GM19193 (cell line): ENCODE data around the gene DEPP1.

Experiments
- POLR2A ChIP-seq: IDR thresholded peaks from 4 replicates; pipeline ENCODE4 v1.6.1; 2011; ENCODE audit not compliant: insufficient read depth, insufficient read length; ENCODE audit errors: extremely low read depth

DEPP1 gene

DNA sequence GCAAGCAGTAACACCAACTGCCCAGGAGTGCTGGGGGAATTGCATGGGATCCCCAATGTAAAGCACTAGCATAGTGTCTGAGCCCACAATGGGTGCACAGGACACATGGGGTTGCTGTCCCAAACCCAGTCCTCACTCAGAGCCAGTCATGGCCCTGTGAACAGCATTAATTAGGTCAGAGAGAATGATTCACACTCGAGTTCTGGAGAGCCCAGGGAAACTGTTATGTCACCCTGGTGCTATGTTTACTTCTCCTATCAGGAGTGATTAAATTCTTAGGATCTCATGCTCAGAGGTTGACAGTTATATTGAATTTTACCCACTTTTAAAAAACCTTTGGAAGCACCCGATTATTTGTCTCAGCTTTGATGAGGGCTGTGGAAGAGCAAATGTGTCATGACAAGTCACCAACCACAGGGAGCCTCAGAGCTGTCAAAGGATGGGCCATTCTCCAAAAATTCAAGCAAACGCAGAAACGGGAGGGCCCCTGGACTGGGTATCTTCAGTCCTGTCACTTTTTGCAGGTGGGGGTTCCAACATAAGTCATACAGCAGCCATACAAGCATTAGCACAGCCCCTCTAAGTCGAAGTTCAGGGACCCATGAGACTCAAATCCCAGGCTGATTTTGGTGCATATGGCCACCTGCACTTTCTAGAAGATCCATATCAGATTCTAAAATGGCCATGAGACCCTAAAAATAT lies 20.3 kb downstream of the DEPP1 start:
- TF ChIP-seq POLR2A, result no peak

DNA sequence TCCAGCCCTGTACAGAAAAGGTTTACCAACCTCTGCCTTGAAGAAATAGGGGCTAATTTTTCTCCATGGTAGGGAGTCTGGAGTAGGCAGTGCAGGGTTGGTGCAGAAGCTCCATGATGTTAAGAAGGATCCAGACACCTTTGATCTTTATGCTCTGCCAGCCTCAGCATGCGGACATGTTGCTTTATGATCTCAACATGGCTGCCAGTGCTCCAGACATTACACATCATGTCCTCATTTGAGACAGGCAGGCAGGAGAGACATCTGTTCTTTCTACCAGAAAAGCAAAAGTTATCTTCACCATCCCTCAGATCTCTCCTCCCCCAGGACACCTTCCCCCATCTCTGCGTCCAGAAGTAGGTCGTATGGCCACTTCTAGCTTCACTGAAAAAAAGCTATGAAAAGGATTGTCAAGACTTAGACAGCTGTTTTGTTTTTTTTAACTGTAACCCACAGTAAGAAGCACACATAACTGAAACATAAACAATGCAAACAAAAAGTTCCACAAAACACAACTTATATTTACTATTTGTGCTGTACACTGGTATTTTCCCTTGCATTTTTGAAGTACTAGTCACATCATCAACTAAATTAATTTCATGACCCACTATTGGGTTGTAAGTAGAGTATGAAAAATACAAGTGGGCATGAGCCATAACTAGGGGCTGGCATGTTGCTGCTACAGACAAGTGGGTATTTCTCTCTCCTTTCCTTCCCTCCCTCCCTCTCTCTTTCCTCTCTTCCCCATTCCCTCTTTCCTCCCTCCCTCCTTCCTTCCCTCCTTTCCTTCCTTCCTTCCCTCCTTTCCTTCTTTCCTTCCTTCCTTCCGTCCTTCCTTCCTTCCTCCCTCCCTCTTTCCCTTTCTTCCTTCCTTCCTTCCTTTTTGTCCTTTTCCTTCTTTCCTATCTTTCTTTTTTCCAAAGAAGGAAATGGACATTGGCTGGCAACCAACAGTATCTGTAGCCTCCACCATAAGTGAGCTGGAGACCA lies 21.6 kb downstream of the DEPP1 start:
- TF ChIP-seq POLR2A, result no peak

DNA sequence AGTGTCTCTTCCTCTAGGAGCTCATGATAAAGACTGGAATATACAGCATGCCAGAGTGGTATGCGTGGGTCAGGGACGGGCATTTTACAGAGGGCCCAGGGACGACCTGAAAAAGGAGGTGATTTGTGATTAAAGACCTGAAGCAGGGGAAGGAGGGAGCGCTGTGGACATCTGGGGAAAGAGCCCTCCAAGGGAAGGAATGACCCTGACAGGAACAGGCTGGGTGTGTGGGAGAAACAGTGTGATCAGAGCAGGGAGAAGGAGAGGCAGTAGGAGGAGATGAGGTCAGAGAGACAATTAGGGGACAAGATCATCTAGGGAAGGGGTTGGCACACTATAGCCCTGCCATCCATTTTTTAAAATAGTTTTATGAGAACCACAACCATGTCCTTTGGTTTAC lies 22.4 kb downstream of the DEPP1 start:
- TF ChIP-seq POLR2A, result no peak

DNA sequence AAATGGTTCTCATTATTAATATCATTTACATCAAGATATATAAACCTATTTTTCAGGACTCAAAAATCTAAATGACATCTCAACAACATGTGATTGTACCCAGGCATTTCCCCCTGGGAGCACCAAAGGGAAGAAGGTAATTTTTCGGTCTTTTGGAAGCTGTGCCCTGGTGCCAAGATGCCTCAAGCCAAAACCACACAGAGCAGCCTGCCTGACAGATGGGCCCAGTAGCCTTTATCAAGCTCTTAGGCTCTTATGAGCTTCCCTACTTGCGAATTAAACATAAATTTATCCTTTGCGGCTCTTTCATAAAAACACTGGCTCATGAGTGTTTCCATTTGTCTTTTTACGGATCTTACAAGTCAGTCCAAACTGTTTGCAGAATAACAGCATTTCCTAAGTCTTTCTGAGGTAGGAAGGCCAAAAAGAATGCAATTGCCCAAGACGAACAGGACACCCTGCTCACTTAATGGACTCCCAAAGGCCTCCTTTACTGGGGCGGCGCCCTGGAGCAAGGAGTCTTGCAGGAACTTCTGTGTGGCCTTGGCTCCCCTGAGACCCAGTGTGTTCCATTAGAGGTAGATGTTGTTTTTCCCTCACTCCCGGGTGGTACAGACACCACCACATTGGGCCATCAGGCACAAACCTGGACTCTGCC lies 23.1 kb downstream of the DEPP1 start:
- TF ChIP-seq POLR2A, result no peak

DNA sequence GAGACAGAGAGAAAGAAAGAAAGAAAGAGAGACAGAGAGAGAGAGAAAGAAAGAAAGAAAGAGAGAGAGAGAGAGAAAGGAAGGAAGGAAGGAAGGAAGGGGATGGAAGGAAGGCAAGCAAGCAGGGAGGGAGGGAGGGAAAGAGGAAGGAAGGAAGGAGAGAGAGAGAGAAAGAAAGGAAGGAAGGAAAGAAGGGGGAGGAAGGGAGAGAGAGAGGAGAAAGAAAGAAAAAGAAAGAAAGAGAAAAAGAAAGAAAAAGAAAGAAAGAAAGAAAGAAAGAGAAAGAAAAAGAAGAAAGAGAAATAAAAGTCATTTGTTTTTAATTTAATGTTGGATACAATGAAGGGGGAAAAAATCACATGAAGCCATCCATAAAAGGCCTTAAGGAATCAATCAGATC lies 23.6 kb downstream of the DEPP1 start:
- TF ChIP-seq POLR2A, result no peak

DNA sequence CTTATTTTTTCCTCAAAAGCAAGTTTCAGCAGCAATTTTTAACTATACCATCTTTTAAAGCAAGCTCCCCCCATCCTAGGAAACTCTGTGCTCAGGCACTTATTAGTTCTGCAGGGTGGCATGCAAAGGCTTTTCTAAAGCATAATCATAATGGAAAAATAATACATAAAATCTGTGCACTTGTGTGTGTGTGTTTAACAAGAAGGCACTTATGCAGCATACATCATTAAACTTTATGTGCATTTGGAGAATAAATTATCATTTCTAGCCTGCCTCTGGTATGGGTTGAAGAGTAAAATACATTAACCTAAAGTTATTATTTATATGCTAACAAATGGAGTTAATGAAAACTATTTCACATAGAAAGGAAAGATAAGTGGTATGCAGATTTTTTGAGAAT lies 24.6 kb downstream of the DEPP1 start:
- no peak for TF ChIP-seq POLR2A

DNA sequence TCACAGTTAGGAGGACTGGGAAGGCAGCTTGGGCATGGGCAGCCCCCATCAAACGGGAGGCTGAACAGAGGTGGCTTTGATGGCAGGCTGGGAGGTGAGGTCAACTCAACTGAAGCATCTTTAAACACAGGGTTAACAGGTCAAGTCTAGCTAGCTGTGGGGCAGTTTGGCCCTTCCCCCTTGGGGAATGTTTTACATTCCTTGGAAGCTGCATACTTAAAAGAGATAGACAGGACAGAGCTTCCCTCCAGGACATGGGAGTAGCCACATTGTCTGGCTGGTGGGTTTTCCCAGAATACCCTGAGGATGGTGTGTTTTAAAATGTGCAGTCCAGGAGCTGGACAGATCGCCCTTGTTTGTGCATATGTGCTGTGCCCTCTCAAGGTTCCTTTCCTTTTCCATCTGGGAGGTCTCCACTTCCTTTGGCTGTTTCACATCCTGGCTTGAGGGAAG lies 25.8 kb downstream of the DEPP1 start:
- no peak for TF ChIP-seq POLR2A

DNA sequence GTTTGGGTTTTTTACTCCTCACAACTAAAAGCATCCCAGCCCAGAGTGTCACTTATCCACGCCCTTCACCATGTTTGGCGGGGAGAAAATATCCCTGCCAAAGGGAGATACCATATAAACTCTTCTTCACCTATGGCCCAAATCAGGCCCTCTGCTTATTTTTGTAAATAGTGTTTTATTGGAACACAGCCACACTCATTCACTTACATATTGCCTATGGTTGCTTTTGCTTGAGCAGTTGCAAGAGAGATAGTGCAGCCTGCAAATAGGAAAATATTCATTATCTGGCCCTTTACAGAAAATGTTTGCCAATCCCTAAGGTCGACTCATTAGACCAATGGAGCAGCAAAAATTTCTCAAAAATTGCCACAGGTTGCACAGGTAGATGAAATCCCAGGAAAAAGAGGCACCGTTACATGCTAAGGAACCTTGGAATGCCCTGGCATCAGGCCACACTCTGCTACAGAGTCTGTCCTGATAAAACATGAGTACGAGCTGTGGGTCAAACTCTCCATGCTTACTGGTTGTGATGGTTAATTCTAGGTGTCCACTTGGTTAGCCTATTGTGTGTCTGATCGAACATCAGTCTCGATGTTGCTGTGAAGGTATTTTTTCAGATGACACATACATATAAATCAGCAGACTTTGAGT lies 26.9 kb downstream of the DEPP1 start:
- no peak for TF ChIP-seq POLR2A

DNA sequence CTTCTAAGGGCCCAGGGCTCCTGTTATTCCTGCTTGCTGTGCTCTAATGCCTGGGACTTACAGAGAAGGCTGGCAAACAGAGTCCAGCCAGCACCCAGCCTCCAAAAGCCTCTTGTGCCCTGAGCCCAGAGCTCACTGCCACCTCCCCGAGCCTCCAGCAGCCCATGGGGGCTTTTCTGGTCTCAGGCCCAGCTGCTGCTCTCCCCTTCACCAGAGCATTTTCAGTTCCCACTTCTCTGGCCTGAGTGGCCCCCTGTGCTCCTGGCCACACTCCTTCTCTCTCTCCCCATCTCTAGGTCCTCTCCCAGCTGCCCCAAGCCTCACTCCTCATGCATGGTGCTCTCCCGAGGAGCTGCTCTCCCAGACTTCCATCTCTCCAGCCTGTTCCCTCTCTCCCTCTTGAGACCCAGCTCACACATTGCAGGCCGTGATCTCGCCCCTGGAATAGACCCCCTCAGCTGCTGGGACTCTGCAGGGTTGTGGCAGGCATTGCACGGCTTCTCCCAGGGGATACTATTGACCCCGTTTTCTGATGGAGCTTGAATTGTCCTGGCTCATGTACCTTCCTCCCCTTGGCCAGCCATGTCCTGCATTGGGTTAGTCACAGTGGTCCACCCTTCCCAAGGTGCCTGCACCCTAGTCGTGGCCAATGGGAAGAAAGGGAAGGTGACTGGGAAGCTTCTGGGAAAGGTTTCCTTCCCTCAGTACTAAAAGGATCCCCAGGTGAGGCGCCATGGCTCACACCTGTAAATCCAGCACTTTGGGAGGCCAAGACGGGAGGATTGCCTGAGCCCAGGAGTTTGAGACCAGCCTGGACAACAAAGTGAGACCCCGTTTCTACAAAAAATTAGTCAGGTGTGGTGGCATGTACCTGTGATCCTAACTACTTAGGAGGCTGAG lies 28.0 kb downstream of the DEPP1 start:
- TF ChIP-seq POLR2A, result no peak

DNA sequence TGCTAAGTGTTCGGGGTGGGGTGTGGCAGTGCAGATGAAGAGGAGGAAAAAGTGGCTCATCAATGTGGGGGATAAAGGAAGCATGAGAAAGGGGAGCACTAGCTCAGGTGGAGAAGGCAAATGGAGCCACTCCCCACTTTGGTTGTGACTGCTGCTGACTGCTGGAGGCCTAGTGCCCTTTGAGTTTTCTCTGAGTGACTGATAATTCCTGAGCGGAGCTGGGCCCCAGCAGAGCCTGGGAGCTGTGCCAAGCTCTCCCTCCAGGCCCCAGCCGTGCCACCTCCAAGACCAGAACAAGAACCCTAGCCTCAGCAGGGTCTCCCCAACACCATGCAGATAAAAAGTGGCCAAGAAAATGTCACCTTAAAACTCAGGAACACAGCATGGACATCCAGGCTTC lies 28.7 kb downstream of the DEPP1 start:
- no peak for TF ChIP-seq POLR2A

DNA sequence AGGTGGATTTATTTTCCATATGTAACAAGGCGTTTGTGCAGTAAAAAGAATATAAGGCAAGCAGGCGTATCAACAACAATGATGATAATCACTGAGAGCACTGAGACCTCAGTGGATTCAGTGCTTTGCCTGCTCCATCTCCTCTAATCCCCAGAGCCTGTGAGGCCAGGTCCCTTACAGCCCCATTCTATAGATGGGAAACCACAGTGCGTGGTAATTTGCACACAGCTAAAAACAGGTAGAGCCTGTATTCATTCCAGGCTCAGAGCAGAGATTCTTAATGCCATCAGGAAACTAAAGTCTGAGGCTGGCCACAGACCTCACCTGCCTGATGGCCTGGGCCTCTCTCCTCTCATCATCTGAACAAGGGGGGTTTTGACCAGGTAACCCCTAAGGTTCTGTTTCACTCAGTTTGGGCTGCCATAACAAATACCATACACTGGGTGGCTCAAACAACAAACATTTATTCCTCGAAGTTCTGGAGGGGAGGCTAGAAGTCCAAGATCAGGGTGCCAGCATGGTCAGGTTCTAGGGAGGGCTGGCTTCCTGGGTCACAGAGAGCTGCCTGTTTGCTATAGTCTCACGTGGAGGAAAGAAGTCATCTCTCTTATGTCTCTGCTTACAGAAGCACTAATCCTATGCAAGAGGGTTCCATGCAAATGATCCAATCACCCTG lies 29.3 kb downstream of the DEPP1 start:
- no peak for TF ChIP-seq POLR2A

DNA sequence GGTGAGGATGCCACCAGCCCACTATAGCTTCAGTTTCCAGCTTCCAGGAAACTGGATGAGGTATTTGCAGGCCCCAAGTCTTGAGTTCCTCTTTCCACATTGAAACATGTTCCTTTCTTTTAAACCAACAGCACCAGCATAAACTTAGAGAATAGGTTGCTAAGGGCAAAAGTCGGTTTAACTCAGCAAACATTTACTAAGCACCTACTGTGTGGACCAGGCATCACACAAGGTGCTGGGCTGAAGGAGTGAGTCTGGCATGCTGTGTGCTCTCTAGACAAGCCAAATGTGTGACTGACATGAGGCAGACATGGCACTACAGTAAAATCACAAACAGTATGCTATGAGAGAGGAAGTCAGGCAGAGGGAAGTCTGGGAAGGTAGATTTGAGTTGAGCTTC lies 30.0 kb downstream of the DEPP1 start:
- TF ChIP-seq POLR2A, result no peak
